Activated CD8-positive, alpha-beta memory T cell treated with anti-CD3 and anti-CD28 coated beads, Interleukin-2, amount 50 U/mL, for 1 hour (primary cell): ENCODE data around the gene MYO1D.

ENCODE experiments used
- DNase-seq: peaks from one replicate; pipeline ENCODE4 v3.0.0-alpha.2; 2020; ENCODE audit errors: extremely low read depth

Gene MYO1D

GRCh38 chr17:32819035-32819434 lies 57.9 kb downstream of the MYO1D start:
- no peak for DNase-seq

- DNase-seq, result no peak
Measured at GRCh38 chr17:32815460-32815859, 61.5 kb downstream of the MYO1D start.

GRCh38 chr17:32814836-32815235 lies 62.1 kb downstream of the MYO1D start:
- no peak for DNase-seq

GRCh38 chr17:32813021-32813420 lies 63.9 kb downstream of the MYO1D start:
- no peak for DNase-seq

- DNase-seq, result no peak
Measured at GRCh38 chr17:32810690-32811089, 66.2 kb downstream of the MYO1D start.

GRCh38 chr17:32807577-32807976 lies 69.3 kb downstream of the MYO1D start:
- DNase-seq, result no peak

GRCh38 chr17:32806646-32807045 lies 70.3 kb downstream of the MYO1D start:
- no peak for DNase-seq

GRCh38 chr17:32805029-32805976 lies 71.6 kb downstream of the MYO1D start:
- DNase-seq, result no peak

GRCh38 chr17:32803544-32803943 lies 73.4 kb downstream of the MYO1D start:
- DNase-seq, result no peak

GRCh38 chr17:32802306-32802705 lies 74.6 kb downstream of the MYO1D start:
- DNase-seq, result no peak

GRCh38 chr17:32801641-32802040 lies 75.3 kb downstream of the MYO1D start:
- no peak for DNase-seq

- no peak for DNase-seq
Measured at GRCh38 chr17:32801193-32801592, 75.7 kb downstream of the MYO1D start.

GRCh38 chr17:32798938-32799337 lies 78.0 kb downstream of the MYO1D start:
- no peak for DNase-seq

- DNase-seq, result no peak
Measured at GRCh38 chr17:32795339-32795979, 81.5 kb downstream of the MYO1D start.

GRCh38 chr17:32794533-32795246 lies 82.2 kb downstream of the MYO1D start:
- DNase-seq, result no peak

- DNase-seq, result no peak
Measured at GRCh38 chr17:32793841-32794240, 83.1 kb downstream of the MYO1D start.

- DNase-seq, result no peak
Measured at GRCh38 chr17:32792207-32792606, 84.7 kb downstream of the MYO1D start.

- no peak for DNase-seq
Measured at GRCh38 chr17:32786169-32786568, 90.8 kb downstream of the MYO1D start.

- no peak for DNase-seq
Measured at GRCh38 chr17:32784113-32784512, 92.8 kb downstream of the MYO1D start.

GRCh38 chr17:32783602-32784001 lies 93.3 kb downstream of the MYO1D start:
- no peak for DNase-seq

GRCh38 chr17:32780721-32781120 lies 96.2 kb downstream of the MYO1D start:
- no peak for DNase-seq

GRCh38 chr17:32777922-32778321 lies 99.0 kb downstream of the MYO1D start:
- no peak for DNase-seq
